ENCODE data around the gene SLC26A3.

DNA sequence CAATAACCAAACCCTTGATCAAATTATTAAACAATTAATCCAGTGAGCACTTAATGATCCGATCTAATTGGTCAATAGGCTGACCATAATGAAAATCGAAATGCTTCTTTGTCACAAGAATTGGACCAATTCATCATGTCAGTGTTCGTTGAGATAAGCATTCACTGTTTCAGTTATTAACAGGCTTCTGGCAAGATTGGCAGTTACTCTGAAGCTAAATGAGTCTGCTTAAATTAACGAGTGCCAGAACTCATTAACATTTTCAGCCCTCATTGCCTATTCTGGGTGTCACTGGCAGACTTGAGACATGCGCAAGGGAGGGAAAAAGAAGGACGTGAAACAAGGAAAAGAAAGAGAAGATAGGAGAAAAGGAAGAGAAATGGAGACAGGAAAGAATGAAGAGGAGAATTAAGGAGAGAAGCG, 30.7 kb upstream of the SLC26A3 start:
- no peak for TF ChIP-seq CTCF (IDR thresholded peaks at IDR 0.05; ENCODE audit: low read length)
- no peak for TF ChIP-seq EZH2 (optimal IDR thresholded peaks at IDR 0.05; ENCODE audit: low read depth, low read length)
- TF ChIP-seq EZH2phosphoT487 (IDR thresholded peaks at IDR 0.05; ENCODE audit: low read length) = no peak
